ENCODE measurements around the gene CZIB. TPM values are rescaled to one million over a fixed set of nuclear protein-coding genes. Genes with fewer than 3 reads are reported as not detected.

Gene CZIB
- total RNA-seq, 4 donors from 2014 or later, result 53.9 to 69.4 (median 65.2) TPM

DNA sequence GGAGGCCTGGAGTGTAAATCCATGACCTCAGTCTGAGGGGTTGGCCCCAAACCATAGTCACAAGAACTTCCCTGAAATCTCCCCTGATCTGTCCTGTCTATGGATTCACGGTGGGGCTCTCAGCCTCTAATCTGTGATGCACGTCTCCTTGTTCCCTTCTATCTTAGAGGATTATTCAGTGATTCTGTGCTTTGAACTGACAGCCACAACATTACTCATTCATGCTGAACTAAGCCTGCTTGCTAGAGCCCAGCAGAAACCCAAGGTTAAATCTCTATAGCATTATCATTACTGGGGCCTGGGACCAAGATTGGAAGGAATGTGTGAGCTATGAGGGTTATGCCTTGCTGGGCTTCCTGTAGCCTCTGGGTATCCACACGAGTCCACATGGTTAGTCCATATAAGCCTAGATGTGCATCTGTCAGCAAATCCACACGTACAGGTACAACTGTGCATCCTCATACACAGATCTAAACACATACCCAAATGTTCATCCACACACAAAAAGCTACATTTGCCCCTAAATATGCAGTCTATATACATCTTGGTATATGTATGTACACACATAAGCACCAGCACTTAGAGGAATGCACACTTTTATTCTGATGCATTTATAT lies 40.3 kb upstream of the CZIB start:
- no peak for TF ChIP-seq CTCF (IDR thresholded peaks at IDR 0.05; ENCODE audit: low read depth)

DNA sequence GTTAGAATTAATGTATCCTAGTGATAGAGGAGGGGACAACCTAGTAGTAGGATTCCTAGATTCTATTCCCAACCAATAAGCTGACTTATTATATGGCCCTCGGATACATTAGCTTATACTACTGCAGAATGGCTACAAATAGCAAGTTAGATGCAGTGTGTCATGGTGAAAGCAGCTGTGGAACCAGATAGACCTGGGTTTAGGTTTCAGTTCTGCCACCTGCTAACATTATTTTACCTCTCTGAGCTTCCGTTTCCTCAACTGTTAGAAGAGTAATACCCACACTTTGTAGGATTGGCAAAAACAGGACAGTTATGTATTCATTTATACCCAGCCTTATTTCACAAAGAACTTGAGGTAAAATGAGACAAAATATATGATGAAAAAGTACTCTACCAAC lies 39.5 kb upstream of the CZIB start:
- no peak for TF ChIP-seq CTCF (IDR thresholded peaks at IDR 0.05; ENCODE audit: low read depth)

DNA sequence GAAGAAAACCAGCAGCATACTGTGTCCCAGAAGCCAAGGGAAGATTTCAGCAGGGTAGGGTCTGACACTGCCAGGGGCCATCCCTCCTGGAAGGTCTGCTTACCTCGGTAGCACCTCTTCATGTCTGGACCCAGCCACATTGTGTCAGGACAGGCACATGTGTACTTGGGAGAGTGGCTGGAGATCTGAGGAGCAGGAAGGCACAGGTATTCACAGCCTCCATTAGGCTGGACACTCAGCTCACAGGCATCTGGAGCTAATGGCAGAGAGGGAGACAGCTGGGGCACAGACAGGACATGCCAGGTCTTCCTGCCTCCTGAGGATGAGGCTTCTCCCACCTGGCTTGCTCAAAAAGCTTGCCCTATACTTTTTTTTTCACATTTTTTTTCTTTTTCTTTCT lies 37.8 kb upstream of the CZIB start:
- TF ChIP-seq CTCF (IDR thresholded peaks at IDR 0.05; ENCODE audit: low read depth), result no peak

- no peak for TF ChIP-seq CTCF (IDR thresholded peaks at IDR 0.05; ENCODE audit: low read depth)
Observed at GRCh38 chr1:53257454-53258081, 37.1 kb upstream of the CZIB start.

DNA sequence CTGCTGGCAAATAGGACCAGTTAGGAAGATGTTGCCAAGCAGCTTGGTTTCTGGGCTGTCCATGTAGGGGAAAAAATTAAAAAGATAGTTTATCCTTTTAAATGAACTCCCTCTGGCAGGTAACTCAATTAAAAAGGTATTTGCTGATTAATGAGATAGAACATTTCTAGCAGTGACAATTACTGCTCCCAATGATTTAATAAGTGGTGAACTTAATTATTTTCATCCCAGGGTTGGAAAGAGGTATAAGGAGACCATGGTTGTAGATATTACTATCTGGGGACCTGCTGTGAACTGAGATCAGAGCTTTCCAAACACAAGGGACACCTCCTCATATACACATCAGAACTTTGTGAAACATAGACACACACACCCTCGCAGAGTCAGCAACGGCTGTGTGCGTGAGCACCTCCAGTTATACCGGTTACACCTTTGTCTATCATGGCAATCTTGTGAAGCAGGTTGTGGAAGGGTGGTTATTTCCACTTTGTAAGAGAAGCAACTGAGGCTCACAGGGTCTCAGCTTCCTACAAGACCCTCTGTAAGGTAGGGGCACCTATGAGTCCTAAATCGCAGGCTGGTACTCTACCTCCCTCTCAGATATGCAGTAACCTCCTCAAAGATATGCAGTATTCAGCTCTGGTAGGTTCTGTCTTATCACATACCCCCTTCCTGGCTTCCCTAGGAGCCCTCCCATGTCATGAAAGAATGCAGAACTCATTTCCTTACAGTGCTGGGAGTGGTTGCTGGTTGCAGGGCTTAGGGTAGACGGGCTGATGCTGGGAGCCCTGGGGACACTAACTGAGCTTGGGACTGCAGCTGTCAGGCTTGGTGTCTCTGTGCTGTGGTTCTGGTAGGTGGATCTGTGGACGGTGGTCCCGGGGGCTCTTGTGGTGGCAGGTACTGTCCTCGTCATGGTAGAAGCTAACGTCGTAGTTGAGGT lies 36.3 kb upstream of the CZIB start:
- no peak for TF ChIP-seq CTCF (IDR thresholded peaks at IDR 0.05; ENCODE audit: low read depth)

DNA sequence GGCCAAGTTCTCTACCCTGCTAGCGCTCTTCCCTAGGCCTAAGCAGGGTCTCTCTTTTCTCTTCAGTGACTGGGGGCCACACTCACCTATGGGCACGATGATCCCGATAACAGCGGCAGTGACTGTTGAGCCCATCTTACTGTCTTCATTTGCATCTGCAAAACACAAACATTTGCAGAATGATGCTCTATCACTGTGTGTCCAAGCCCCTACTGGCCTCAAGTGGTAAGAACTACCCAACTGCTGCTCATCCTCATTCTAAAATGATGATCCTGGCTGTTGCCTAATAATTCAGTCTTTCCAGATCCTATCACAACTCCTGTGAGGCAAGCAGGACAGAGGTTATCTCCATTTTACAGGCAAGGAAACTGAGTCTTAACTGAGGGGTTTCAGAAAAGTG lies 34.6 kb upstream of the CZIB start:
- TF ChIP-seq CTCF (IDR thresholded peaks at IDR 0.05; ENCODE audit: low read depth), result no peak

All from subcutaneous adipose tissue (tissue), 4 donors.